M059J (cell line): ENCODE results near the gene MAB21L2. TPM values are rescaled to one million over a fixed set of nuclear protein-coding genes. Genes with fewer than 3 reads are reported as not detected.

Experiments
- DNase-seq: peaks from one replicate; pipeline ENCODE4 v3.0.0-alpha.2; 2012; ENCODE audit warnings: low read depth
- total RNA-seq: library from RNA; depleted of rRNA; stranded (reverse); fragments of >200 nt; shearing (Covaris generic); gene quantifications from 2 replicates; pipeline ENCODE4 v1.2.3, GENCODE V29; 2014

Gene MAB21L2
- total RNA-seq, 1 experiment from 2014 or later: 5.3 TPM

GRCh38 chr4:150574678-150575077 lies 7.3 kb upstream of the MAB21L2 start:
- no peak for DNase-seq

- no peak for DNase-seq
Observed at GRCh38 chr4:150577796-150578195, 4.2 kb upstream of the MAB21L2 start.

DNA sequence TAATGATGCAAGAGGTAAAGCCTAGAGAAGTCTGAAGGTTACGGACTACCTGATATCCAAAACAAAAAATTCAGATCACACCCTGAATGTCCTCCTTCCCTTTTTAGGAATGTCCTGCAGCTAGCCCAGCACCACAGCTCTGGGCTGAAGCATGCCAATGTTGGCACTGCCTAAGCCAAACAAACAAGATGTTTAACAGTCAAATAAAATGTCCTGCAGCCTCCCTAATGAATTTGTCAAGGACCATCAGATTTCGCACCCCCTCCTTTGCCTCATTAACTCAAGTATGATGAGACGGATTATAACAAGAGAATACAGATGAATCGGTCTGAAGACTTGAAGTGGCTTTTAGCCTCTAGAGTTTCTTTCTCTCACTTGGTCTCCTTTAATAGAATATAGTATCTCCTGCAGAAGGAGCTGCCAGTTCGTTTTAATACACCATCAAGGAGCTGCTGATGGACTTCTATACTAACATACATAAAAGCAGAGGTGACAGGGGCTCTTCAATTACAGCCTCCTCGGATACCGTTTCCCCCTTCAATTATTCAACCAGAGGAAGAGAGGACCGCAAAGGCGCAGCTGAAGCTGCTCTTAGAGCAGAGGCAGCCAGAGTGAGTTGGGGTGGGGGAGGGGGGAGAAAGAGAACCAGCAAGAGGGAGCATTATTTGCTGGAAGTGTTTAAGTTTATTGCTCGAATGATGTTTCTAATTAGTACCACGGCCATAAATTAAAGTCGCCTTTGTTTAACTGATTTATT lies 3.0 kb upstream of the MAB21L2 start:
- DNase-seq: peak; percentile 45

GRCh38 chr4:150579551-150580234 lies 2.3 kb upstream of the MAB21L2 start:
- DNase-seq: peak; percentile 52

- no peak for DNase-seq
Observed at GRCh38 chr4:150580306-150580705, 1.6 kb upstream of the MAB21L2 start.

DNA sequence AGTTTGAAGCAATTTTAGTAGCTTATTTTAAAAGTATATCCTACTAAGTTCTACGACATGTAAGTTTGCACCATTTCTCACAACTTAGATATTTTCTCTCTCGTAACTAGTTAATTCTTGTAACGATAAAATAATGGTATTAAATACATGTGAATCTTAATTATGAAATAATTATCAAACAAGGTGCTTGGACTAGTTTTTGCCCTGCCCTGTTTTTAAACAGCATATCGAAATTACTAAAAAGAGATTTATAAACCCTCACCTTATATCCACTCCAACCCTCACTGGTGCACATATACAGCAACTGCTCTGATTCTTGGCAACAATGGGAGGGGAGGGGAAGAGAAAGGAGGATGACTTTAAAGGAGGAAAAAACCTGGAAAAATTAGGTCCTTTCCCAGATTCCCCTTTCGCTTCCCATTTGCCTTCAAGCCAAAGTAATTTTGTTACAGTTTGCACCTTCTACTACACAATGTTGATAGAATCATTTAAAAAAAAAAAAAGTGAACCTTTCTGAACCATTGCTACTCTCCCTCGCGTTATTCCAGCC lies 820 bp upstream of the MAB21L2 start:
- DNase-seq: peak; percentile 5

GRCh38 chr4:150581641-150582051 lies 305 bp upstream of the MAB21L2 start:
- DNase-seq: peak; percentile 86

- DNase-seq: peak; percentile 62
Observed at GRCh38 chr4:150582873-150583286, 929 bp downstream of the MAB21L2 start.

GRCh38 chr4:150583287-150584110 lies 1.5 kb downstream of the MAB21L2 start:
- peak; percentile 77 for DNase-seq

- DNase-seq: peak; percentile 1
Observed at GRCh38 chr4:150584111-150584915, 2.4 kb downstream of the MAB21L2 start.

GRCh38 chr4:150585611-150586010 lies 3.7 kb downstream of the MAB21L2 start:
- DNase-seq: no peak

DNA sequence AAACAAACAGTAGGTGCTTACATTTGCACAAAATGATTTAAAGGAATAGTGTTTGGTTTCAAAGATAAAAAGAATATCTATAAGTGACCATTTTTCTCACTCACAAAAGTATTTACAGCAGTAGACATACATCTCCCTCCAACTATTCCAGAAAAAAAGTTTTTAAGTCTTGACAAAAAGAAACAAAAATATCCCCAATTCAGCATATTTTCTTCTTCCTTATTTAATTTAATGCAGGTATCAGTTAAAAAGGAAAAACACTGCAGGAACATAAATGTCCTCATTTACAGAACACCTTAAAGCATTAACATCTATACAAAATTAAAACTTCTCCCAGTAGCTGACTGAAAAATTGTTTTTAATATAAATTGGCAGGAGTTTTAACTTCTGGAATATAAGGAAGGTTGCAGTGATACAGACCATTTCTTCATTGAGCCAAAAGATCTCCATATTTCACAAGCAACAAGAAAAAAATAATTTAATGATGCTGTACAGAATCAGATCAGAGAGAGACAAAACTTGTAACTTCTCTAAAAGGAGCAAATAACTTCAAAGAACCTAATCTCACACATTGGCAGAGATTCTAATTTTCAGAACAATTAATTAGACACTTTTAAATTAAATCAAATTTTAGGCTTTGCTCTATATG lies 4.3 kb downstream of the MAB21L2 start:
- no peak for DNase-seq

DNA sequence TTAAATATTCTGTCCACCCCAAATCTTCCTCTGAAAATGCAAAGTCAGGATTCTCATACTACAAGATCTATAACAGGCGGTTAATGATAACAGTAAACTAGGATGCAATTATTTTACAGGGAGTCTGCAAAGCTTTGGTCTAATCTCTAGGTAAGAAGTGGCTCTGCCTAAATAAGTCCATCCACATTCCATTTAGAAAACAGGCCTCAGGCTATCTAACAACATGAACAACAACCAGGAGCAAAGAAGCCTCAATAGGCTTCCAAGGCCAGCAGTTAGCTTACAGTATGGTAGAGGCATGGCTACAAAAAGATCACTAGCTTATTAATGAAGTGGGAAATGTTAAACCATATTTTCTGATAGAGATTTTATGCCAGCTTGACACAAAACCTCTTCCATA lies 6.4 kb downstream of the MAB21L2 start:
- DNase-seq: peak; percentile 27

- no peak for DNase-seq
Observed at GRCh38 chr4:150589157-150589556, 7.2 kb downstream of the MAB21L2 start.

GRCh38 chr4:150590631-150591030 lies 8.7 kb downstream of the MAB21L2 start:
- no peak for DNase-seq

GRCh38 chr4:150591406-150591805 lies 9.5 kb downstream of the MAB21L2 start:
- DNase-seq: no peak

- no peak for DNase-seq
Observed at GRCh38 chr4:150591904-150592303, 10.0 kb downstream of the MAB21L2 start.

- DNase-seq: peak; percentile 6
Observed at GRCh38 chr4:150593996-150594395, 12.0 kb downstream of the MAB21L2 start.

- DNase-seq: no peak
Observed at GRCh38 chr4:150598909-150599308, 17.0 kb downstream of the MAB21L2 start.

DNA sequence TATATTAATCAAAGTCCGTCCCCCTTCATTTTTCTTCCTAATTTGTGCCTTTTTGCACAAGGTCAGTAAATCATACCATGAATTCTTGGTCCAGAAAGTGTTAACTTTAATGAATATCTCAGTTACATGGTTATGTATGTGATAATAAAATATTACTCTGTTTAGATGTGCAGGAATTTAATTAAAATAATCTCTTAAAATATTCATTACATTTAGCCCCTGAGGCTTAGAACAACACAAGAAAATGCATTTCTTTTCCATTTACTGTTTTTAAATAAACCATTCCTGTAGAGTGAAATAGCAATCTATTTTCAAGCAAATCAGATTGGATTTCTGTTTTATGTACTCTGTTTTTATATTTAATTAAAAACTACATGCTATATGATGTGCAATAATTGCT lies 17.6 kb downstream of the MAB21L2 start:
- no peak for DNase-seq
